D341Med (cell line): ENCODE results near the gene ZNF774.
"Not testable (repeated sequence)": the region's sequence is repeated elsewhere in the genome, so short reads cannot be mapped to it uniquely, and the experiment has no call there.

Experiments used
- DNase-seq: peaks from one replicate; pipeline ENCODE4 v3.0.0; 2012; ENCODE audit warnings: low spot score

The ZNF774 gene

DNA sequence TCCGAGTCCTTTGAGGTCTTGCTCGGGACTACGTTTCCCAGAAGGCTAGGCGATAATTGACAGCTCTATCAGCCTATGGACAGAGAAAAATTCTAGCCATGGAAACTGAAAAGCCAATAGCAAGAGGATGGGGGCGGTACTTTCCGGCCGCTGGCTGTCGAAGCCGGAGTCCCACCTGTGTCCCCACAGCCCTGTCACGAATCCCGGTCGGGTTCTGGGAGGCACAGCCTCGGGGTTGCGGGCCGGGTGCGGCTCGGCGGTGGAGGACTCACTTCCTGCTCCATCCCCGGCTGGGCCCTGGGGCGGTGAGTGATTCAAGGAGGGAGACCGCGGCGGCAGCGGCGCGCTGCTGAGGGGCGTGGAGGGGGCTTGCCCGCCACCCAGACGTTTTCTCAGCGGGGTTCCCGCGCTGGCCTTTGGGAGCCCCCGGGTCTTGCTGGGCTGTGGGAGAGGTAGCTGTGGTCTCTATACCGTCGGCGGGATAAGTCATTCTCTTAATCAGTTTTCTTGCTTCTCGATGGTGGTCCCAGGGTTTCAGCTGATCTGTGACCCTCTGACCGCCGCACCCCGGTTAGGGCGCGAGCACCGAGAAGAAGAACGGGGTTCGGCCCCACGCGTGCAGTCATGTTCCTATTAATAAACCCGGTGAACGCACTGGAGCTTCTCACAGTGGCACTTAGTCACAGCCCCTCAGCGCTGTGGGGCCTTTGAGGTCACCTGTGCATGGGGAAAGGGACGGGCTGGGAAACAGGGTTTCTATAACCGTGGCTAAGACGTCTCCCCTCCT, at the start of gene ZNF774:
Gene ZNF774 (plus strand): TSS at position 178 of the 787 bp plus-strand sequence. CDS start 2,377 bp downstream, outside the sequence.
- DNase-seq: peak; percentile 99

DNA sequence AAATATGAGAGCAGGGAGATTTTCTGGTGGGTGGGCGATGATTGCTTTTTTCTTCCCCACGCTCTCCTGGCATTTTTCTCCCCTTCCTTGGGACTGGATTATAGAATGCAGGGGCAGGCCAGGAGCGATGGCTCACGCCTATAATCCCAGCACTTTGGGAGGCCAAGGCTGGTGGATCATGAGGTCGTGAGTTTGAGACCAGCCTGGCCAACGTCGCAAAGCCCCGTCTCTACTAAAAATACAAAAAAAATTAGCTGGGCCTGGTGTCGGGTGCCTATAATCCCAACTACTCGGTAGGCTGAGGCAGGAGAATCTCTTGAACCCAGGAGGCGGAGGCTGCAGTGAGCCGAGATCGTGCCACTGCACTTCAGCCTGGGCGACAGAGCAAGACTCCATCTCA, 46.7 kb upstream of the ZNF774 start:
- DNase-seq: not testable (repeated sequence)

DNA sequence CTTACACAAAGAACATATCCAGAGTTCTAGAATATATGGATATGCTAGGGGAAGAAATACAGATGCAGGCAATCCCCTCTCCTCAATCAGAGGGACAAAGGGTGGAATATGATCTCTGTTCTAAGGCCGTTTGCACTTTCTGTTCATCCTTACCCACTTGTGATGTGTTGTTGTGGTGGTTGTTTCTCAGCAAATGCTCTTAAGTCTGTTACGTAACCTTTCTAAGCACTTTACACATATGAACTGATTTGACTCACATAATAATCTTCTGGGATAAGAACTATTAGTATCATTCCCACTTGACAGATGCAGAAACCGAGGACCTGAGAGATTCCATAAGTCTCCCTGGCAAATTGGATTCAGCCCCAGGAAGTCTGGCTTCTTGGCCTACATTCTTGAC, 46.2 kb upstream of the ZNF774 start:
- no peak for DNase-seq

DNA sequence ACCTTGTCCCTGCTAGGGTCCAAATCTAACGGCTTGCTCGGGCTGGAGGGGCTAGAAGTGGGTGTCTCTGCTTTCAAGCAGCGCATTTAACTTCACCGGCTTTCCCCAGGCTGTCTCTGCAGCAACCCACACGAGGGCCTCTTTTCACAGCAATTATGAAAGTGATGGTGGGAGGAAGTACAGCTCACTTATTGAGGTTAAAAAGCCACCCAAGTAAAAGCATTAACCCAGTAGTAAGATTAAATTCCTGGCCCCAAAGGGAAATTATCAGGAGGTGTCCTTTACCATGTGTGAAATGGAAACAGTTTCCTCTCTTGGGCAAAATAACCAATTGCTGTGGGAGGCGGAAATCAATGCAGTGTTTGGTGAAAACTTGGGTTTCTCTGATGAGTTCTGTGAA, 45.5 kb upstream of the ZNF774 start:
- DNase-seq: no peak

DNA sequence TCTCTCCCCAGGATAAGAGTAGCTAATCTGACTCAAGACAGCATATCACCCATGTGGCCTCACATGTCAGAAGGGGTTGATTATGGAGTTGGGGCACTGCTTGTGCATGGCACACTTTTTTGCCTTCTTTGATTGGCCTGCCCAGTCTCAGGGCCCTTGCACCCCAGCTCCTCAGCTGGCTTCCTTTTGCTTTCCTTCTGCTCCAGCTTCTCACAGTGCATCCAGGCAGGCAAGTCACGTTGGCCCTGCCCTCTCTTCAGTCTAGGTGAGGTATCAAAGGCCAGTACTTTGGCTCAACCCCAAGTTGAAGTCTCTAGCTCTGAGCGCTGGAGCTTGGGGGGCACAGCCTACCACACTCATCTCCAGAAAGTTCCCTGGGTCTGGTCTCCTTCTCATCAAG, 44.4 kb upstream of the ZNF774 start:
- DNase-seq: no peak

DNA sequence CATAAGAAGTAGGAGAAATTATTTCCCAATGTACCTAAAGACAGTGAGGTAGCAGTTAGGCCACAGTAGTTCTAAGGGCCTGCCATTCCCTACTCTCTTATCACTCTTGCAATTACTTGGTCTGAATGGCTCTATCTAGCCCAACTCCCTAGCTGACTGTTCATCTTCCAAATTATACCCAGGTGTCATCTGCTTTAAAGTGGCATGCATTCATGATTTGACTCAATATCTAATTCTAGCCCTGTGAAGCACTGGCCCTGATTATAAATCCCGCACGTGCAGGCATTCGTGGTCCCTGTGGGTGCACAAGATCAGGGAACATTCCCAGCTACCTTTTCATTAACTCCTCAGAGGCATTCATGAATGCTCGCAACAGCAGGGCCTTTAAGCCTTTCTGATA, 43.1 kb upstream of the ZNF774 start:
- no peak for DNase-seq

DNA sequence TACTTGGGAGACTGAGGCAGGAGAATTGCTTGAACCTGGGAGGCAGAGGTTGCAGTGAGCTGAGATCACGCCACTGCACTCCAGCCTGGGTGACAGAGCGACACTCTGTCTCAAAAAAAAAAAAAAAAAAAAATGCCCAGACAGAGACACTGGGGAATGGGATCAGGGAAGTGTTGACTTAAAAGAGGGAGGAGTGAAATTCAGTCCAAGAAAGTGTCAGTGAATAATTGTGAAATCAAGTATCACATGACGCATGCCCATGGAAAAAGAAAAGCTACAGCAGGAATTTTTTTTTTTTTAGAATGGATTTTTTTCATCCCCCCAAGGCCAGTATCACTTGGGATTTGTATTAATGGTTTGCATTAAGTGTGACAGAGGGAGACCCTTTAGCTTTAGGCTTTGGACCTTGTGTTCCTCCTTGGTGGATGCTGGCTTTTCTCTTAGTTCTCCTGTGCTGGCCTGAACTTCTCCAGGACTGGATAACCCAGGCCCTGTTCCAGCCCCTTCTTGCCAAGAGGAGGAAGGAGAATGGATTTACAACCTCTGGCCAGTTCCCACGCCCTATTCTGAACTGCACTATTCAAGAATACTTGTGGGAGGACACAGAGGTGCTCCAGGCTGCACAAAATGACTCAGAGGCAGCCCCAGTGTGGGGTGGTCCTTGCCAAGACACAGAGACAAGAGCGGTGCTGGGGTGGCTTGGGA, 36.7 kb upstream of the ZNF774 start:
- DNase-seq: no peak

DNA sequence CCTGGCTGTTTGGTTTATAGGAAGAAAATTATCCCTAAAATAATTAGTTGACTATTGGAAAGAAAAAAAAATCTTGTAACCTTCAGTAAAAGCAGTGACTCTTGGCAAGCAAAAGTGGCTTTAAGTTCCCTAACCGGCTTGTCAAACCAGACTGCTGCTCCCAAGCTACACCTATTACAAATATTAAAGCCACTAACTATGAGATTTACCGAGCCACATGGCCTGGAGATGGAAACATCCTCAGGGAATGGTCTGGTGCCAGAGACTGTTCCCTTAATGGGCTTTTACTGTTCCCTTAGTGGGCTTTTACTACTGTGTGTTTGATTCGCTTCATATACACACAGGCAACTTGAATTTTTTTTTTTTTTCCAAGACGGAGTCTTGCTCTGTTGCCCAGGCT, 35.9 kb upstream of the ZNF774 start:
- DNase-seq: no peak

DNA sequence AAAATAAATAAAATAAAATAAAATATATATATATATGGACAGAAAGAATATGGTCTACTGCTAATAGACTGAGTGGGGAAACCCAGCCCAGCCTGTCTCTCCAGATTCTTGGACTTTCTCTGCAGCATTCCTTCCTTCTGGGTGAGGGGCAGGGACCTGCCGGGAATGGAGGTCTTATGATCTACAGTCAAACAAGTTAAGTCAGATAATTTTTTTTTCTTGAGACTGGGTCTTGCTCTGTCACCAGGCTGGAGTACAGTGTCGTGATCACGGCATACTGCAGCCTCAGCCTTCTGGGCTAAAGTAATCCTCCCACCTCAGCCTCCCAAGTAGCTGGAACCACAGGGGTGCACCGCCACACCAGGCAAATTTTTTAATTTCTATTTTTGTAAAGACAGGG, 33.5 kb upstream of the ZNF774 start:
- DNase-seq: no peak

DNA sequence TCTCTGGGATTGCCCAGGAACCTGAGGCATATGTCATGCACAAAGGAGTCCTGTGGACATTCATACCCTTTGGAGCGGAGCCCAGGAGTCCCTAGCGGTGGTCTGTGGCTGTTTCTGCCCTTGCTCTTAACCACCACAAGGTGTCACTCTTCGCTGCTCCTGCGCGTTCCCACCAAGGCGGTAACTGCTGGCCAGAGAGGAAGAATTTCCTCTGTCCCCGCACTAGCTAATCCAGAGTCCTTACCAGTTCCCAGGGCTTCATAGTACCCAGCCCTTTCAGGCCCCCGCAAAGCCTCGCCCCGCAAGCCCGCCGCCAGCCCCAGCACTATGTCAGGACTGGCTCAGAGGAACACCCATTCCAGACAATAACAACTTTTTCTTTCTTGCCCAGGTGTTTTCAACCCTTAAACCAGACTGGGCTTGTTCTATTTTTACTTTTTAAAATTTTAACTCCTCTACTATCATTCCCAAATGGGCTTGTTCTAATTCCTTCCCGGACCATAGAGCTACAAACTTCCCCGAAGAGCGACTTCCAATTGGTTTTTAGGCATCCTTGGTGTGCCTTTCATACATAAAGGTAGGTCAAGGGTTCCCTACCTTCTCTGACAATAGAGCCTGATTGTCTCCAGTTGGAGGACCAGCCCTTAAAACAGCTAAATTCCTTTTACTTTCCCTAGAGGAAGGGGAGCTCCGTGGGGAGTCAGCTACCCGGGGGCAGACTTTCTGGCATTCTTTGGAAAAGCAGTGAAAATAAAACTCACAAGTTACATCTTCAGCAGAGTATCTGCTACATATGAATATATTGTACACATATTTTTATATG, 31.8 kb upstream of the ZNF774 start:
- DNase-seq: peak; percentile 89

DNA sequence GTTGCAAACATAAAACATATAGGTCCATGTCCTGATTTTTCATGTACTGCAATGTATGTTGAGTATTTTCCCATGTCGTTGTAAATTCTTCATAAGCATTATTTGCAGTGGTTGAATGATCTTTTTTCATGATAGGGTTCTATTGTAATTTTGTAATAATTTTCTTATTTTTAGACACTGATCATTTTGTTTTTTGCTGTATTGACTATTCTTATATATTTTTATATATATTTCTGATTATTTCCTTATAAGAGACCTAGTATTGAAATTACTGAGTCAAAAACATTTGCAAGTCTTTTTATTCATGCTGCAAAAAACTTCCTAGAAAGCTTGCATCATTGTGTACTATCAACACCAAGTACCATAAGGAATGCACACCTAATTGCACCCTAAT, 31.2 kb upstream of the ZNF774 start:
- DNase-seq: no peak

DNA sequence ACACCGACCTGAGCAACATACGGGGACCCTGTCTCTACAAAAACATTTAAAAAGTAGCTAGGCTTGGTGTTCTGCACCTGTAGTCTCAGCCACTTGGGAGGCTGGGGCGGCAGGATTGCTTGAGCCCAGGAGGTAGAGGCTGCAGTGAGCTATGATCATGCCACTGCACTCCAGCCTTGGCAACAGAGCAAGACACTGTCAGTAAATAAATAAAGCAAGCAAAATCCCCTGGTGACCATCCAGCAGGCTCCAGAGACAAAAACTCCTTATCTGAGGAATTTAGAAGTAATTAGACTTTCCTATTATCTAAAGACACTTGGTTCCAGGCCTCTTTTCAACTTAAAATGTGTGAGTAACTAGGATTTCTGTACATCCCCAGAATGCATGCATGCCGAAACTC, 29.5 kb upstream of the ZNF774 start:
- no peak for DNase-seq

DNA sequence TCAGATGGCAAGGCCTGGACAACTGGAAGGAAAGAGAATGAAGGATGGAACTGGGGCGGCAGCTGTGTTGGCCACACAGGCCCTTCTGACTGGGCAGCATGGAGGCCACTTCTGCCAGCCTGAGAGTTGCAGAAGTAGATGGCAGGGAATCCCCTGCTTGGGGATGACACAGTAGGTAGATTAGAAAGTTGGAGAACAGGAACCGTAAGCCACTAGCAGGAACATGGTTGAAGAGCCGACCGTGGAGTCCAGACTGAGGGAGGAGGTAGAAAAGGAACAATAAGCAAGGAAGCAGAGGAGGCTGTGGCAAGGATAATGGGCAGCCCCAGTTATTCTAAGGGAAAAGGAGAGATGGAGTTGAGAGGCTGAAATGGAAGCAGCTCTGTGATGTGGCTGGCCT, 26.4 kb upstream of the ZNF774 start:
- DNase-seq: no peak

DNA sequence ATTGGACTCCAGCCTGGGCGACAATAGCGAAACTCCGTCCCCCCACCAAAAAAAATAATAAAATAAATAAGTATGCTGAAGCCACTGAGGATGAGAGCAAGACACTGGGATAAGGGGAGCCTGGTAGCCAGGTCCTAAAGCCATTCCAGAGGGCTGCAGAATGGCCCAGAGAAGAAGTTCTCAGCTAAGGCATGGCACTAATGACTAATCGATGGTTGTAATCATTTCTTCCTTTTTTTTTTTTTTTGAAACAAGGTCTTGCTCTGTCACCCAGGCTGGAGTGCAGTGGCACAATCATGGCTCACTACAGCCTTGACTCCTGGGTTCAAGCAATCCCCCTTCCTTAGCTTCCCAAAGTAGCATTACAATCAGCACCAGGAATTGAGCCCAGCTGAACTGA, 25.6 kb upstream of the ZNF774 start:
- no peak for DNase-seq

DNA sequence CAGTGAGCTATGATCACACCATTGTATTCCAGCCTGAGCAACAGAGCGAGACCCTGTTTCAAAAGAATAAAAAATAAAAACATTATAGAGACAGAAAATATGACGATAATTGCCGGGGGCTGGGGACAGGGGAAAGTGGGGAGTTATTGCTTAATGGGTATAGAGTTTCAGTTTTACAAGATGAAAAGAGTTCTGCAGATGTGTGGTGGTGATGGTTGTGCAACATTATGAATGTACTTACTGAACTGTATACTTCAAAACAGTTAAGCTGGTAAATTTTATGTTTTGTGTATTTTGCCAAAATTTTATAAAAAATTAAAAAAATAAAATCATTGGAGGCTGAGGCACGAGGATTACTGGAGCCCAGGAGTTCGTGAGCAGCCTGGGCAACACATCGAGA, 24.8 kb upstream of the ZNF774 start:
- no peak for DNase-seq

DNA sequence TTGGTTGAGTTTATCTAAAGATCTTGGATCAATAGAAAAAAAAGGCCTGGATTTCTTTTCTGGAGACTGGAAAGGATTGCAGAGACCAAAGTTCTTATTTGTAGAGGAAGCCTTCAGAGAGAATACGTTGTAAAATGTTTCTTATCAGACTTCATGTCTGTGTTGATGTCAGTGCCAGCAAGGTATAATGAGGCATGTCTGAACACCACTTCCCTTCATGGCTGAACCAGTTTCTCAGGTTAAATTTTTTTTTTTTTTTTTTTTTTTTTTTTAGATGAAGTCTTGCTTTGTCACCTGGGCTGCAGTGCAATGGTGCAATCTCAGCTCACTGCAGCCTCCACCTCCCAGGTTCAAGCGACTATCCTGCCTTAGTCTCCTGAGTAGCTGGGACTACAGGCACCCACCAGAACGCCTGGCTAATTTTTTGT, 17.8 kb upstream of the ZNF774 start:
- no peak for DNase-seq

DNA sequence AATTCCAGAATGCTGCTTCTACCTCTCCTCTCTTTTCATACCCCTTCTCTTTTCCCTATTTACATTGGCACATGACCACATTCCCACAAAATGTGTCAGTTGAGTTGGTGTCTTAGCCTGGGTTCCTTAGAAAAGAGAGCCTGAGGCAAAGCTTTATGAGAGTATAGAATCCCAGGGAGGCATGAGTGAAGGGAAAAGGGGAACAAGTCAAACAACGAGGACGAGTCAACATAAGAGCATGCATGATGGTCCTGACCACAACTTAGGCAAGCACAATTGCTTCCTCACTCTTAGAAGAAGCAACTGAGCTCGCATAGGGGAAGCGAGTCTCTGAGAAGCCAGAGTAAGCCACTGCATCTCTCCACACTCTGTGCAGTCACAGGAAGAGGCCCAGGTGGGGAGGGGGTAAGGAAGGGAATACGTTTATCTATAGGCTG, 15.4 kb upstream of the ZNF774 start:
- no peak for DNase-seq

DNA sequence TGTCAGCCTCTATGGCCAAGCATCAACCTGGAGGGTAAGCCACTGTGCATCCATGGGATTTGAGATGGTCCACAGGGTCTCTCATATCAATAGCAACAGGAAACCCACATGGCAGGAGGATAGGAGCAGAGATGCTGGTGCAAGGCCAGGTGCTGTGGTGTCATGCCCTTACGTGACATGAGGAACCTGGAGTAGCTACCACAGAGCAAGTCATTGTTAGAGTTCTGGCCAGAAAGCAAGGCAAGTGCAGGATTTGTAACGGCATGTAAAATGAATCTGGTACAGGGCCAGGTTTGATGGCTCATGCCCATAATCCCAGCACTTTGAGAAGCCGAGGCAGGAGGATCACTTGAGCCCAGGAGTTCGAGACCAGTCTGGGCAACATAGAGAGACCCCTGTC, 14.8 kb upstream of the ZNF774 start:
- no peak for DNase-seq

DNA sequence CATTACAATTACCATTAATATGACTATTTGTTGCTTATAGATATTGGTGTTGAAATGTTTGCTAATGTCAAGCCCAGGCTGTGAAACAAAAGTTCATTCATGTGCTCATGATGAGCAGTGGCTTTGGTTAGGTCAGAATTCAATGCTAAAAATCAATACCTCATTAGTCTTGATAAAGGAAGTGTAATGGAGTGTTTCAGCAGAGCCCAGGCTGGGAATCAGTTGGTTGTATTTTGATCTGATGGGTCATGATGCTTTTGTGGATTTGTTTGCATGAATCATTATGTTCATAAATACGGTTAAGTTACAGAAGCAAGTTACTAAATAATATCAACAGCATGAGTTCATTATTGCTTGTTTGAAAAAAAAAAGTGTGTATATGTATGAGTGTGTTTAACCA, 13.6 kb upstream of the ZNF774 start:
- DNase-seq: no peak

DNA sequence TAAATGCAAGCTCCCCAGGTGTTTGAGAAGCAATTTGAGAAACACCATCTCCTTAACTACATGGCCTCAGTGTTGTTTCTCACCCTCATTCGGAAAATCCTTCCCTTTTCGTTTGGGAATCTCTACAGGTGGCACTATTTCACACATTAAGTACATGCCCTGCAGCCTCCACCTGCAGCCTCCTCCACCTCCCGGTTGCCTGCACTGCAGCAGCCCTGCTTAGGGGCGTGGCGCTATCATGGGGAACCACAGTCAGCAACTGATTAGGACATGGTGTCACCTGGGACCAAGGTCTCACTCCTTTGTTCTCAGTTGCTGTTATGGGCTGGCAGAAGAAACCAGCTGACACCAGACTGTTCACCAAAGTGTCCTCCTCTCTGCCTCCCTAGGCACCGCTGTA, 11.7 kb upstream of the ZNF774 start:
- DNase-seq: no peak

DNA sequence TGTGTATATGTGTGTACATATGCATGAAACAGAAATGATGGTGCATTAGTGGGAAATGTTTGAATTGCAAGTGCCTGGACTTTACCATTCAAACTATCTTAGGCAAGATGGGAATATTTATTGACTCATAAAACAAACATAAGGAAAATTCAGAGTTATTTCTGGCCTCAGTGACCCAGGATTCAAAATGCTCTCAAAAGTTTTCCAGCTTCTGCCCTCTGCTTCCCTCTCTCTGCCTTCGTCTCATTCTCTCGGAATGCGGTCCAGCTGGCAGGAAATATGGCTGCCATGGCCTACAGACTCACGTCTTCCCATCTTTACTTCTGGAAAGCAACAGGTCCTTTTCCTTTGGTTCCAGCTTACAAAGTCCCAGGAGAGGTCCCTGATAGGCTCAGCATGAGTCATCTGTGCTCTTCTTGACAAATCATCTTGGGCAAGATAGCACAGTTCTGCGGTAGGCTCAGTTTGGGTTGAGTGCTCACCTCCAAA, 8.7 kb upstream of the ZNF774 start:
- DNase-seq: no peak

DNA sequence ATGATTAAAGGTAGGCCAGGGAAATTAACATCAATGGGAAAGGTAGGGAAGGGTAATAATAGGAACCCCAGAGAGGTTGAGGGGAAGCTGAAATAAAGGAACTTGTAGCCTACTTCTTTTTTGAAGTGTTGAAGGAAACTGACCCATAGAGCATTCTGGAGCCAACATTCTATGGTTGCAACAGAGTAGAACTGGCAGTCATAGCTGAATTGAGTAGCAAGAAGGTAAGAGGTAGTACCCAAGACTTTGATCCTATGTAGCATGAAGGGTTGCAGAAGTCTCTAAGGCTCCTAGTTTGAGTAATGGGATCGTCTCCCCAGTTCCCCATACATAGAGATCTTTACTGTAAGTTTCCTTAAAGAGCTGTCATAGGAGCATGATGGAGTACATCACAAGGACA, 7.4 kb upstream of the ZNF774 start:
- DNase-seq: no peak

DNA sequence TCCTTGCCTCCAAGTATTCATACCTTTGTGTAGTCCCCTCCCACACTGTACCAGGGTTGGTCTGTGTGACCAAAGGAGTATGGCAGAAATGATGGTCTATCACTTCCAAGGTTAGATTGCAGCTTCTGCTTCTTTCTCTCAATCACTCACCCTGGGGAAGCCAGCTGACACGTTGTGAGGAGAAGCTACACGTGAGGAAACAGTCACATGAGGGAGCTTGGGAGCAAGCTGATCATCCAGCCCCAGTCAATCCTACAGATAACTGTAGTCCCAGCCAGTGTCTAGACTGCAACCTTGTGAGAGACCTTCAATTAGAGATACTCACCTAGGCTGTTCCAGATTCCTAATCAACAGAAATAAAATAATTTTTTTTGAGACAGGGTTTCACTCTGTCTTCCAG, 6.2 kb upstream of the ZNF774 start:
- DNase-seq: no peak
